ENCODE measurements around the gene FAM13A.

- TF ChIP-seq CTCF (IDR thresholded peaks at IDR 0.05) (no peak), POLR2A (IDR thresholded peaks at IDR 0.05) (no peak)
Observed at GRCh38 chr4:88911246-88912212, 145.5 kb downstream of the FAM13A start.
